ENCODE data around the gene PEX12. TPM values are rescaled to one million over a fixed set of nuclear protein-coding genes. Genes with fewer than 3 reads are reported as not detected.
A peak's percentile ranks its signal among the peaks of the same experiment; 100 is the strongest.
"Not testable (repeated sequence)": the region's sequence is repeated elsewhere in the genome, so short reads cannot be mapped to it uniquely, and the experiment has no call there.

Gene PEX12
- 3.9 and 6.1 TPM in 2 replicates for total RNA-seq (2014; rRNA removed; shearing (Covaris generic); ENCODE audit: low replicate concordance)

DNA sequence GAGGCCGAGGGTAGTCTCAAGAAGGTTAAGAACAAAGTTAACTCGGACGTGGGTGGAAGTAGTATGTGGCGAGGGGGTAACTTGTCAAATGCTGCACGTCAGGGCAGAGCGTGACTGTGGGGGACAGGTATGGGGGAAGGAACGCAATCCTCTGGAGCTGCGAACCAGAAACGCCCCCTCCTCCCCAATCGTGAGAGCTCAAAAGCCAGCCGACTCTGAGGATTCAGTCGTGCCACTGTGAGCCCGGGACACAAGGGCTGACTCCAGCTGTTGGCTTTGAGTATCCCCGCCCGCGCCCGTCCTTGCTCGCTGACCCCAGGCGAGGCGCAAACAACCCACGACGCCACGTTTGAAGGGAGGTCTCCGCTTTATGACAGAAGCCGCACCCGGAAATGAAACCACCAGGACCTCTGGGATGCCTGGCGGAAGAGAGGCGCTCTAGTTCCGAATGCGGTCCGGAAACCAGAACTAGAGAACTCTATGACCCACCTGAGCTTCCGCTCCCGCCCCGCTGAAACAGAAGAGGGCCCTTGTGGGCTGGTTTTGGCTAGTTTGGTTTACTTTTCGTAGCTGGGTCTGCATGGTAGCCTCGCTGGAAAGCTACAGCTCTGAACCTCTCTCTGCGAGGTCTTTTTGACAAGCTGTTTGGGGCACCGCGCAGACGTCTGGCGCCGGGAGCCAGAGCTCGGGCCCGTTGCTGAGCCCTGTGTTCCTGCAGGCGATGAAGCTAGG, at the start of gene PEX12:
Gene PEX12, minus strand, starts transcription at position 375 of the 732 bp plus-strand sequence. CDS start 550 bp downstream, outside the sequence.
- Histone ChIP-seq H3K4me3 (peak within 1 kb of the TSS; percentile 91), H3K36me3 (peaks cover 24% of the 10 kb centered on the region), H3K27me3 (no peaks in the 10 kb centered on the region), H3K9me3 (no peaks in the 10 kb centered on the region)
- peak; percentile 91 for DNase-seq

DNA sequence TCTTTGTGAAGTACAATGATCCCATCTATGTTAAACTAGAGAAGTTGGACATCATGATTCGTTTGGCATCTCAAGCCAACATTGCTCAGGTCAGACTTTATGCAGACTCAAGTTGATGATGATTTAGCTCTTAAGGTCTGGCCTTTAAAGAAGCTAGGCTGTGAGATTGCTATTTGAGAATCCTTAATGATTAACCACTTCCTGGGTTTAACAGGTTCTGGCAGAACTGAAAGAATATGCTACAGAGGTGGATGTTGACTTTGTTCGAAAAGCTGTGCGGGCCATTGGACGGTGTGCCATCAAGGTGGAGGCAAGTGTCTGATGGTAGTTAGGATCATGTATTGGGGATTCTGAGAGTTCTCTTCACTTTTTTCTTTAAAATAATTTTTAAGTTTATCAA, 49.0 kb upstream of the PEX12 start:
- H3K36me3 ChIP-seq: peaks cover 70% of the 10 kb centered on the region
- no peak overlapping the region for H3K4me3 ChIP-seq
- DNase-seq: no peak
- H3K9me3 ChIP-seq: no peaks in the 10 kb centered on the region
- no peaks in the 10 kb centered on the region for H3K27me3 ChIP-seq

DNA sequence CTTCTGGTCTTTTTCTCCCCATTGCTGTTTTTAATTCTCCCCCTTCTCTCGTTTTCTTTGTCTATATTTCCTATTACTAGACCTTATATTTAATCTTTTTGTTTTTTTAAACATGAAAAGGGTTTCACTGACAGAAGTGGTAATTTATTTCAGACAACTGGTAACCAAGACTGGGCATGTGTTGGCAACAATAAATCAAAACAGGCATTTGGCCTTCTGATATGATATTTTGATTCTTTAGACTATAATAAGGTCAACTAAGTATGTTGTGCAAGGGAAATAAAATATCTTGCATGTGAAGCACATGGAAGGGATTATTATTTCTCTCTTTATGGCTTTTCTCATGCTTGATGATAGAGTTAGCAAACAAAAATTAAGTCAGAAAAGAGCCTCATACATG, 43.4 kb upstream of the PEX12 start:
- DNase-seq: no peak
- H3K27me3 ChIP-seq: no peaks in the 10 kb centered on the region
- H3K9me3 ChIP-seq: no peaks in the 10 kb centered on the region
- peaks cover 51% of the 10 kb centered on the region for H3K36me3 ChIP-seq
- no peak overlapping the region for H3K4me3 ChIP-seq

DNA sequence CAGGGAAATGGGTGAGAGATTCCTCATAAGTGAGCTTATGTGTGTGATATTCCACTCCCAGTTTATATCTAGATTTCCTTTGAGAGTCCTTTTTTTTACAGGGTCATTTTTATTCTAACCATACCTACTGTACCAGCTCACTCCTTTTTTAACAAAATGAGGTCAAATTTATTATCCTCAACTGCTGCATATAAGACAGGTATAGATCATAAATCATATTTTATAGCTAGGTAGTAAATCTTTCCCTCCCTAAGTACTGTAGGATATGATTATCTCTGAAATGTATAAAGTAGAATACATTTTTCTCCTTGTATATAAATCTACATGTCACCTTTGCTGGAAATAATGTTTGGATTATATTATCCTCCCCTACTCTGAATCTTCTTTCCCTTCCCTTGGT, 40.3 kb upstream of the PEX12 start:
- H3K4me3 ChIP-seq: no peak overlapping the region
- H3K27me3 ChIP-seq: no peaks in the 10 kb centered on the region
- H3K36me3 ChIP-seq: peaks cover 31% of the 10 kb centered on the region
- no peaks in the 10 kb centered on the region for H3K9me3 ChIP-seq
- DNase-seq: no peak

DNA sequence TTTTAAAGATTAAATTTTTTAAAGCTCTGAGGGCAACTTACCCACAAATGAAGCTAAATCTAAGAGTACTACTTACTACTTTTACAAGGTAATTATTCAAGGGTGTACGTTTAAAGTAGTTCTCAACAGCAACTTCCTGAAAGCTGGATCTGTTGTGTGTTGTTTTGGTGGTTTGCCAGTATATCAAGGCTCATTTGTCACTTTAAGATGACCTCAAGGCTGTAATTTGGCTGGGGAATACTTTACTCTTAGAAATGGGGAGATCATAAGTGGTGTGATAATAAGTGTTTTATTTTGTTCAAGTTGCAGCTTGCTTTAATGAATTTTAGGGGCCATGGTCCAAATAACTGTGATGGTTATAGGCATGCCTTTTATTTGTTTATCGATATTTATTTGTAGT, 39.1 kb upstream of the PEX12 start:
- no peaks in the 10 kb centered on the region for H3K9me3 ChIP-seq
- H3K27me3 ChIP-seq: no peaks in the 10 kb centered on the region
- DNase-seq: no peak
- peaks cover 27% of the 10 kb centered on the region for H3K36me3 ChIP-seq
- H3K4me3 ChIP-seq: no peak overlapping the region

DNA sequence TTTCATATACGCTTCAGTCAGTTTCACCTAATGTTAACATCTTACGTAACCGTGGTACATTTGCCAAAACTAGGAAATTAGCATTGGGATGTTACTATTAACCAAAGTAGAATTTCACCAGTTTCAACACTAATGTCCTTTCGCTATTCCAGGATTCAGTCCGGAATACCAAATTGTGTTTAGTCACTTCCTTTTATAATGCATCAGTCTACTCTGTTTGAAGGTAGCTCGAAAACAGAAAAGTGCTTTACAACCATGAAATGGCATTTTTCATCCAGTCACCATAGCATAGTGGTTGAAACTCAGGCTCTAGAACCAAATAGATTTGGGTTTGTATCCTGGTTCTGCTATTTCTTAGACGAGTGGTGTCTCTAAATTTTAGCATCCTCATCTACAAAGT, 38.2 kb upstream of the PEX12 start:
- Histone ChIP-seq H3K36me3 (peaks cover 22% of the 10 kb centered on the region), H3K27me3 (no peaks in the 10 kb centered on the region), H3K9me3 (no peaks in the 10 kb centered on the region), H3K4me3 (no peak overlapping the region)
- DNase-seq: no peak

DNA sequence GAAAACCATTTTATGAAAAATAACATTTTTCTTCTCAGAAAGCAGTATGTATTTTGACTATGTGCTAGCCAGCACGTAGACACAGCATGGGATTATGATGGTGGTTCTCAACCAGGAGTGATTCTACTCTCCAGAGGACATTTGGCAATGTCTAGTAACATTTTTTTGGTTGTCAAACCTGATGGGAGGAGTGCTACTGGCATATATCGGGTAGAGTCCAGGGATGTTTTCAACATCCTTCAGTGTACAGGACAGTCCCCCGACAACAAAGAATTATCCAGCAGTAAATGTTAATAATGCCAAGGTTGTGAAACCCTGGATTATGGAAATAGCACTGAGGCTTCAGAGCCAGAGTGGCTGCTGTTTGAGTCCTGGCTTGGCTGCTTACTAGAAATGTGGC, 36.4 kb upstream of the PEX12 start:
- DNase-seq: no peak
- Histone ChIP-seq H3K27me3 (no peaks in the 10 kb centered on the region), H3K4me3 (no peak overlapping the region), H3K36me3 (peaks cover 26% of the 10 kb centered on the region), H3K9me3 (no peaks in the 10 kb centered on the region)

DNA sequence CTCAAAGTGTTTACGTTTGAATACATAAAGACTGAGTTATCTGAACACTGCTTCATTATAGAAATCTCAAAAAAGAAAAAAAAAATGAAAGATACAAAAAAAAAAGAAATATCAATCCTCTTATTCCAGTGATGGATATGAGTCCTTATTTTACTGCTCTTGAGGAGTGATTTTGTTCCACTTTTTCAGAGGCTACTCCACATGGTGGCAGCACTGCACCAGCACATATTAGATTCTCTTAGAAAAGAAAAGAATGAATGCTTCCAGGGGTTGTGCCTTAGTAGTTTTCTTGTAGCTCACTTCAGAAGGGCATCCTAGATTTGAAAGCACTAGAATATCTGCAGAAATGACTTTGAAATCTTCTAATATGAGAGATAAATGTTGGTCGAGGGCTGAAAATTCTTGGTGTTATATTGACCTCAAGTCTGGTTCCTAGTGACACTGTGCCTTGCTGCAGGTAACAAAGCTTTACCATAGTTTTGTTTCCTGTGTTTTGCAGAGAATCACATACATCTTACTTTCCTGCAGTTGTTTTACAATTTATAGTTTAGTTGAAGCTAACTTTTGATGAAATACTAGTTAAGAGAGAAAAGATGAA, 34.7 kb upstream of the PEX12 start:
- peak; percentile 22 for DNase-seq
- no peak overlapping the region for H3K4me3 ChIP-seq
- no peaks in the 10 kb centered on the region for H3K27me3 ChIP-seq
- H3K9me3 ChIP-seq: no peaks in the 10 kb centered on the region
- peaks cover 31% of the 10 kb centered on the region for H3K36me3 ChIP-seq

DNA sequence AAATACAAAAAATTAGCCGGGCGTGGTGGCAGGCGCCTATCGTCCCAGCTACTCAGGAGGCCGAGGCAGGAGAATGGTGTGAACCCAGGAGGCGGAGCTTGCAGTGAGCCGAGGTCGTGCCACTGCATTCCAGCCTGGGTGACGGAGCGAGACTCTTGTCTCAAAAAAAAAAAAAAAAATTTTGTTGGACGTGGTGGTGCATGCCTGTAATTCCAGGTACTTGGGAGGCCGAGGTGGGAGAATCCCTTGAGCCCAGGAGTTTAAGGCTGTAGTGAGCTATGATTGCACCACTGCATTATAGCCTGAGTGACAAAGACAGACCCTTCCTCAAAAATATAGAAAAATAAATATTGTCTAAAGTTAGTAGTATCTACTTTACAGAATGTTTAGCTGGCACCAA, 32.4 kb upstream of the PEX12 start:
- peaks cover 48% of the 10 kb centered on the region for H3K36me3 ChIP-seq
- DNase-seq, H3K9me3 ChIP-seq, H3K27me3 ChIP-seq, H3K4me3 ChIP-seq: not testable (repeated sequence)

DNA sequence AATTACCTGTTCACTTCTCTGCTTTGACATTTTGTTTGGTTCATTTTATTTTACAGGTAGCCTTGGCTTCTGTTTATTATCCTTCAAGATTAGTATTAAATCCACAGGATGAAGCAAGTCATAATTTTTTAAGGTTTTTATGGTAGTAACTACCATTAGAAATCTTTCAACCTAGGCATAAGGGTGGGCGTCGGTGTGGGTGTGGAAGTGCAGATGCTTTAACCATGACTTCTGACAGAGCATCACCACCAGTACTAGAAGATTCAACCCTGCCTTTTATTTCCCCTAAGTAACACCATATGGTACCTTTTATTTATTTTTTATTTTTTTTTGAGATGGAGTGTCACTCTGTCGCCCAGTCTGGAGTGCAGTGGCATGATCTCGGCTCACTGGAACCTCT, 31.5 kb upstream of the PEX12 start:
- Histone ChIP-seq H3K4me3 (no peak overlapping the region), H3K9me3 (no peaks in the 10 kb centered on the region), H3K36me3 (peaks cover 51% of the 10 kb centered on the region), H3K27me3 (no peaks in the 10 kb centered on the region)
- DNase-seq: no peak

DNA sequence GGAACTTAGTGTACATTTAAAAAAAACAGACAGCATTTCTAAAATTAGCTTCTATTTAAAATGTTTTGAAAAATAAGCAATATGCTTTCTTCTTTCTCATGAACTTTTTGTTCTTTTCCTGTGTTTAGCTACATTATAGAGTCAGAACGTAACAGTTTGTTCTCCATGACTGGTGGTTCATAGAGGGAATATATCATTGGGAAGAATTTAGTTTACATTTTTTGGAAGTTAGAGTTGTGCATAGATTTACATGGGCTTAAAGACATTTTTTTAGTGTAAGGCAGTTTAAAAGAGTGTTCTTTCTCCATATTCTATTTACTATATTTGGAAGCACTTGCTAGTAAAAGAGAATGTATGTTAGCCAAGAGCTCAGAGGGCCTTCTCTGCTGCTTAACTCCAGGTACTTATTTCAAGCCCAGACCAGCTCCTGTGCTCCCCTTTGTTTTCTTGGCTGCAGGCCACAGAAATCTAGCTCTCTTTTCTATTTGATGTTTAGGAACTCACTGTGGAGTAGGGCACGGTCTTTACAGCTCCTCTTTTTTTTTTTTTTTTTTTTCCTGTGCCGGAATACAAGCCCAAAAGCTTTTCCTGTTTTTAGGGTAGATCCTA, 29.0 kb upstream of the PEX12 start:
- H3K36me3 ChIP-seq: peaks cover 60% of the 10 kb centered on the region
- no peak overlapping the region for H3K4me3 ChIP-seq
- no peaks in the 10 kb centered on the region for H3K27me3 ChIP-seq
- no peak for DNase-seq
- no peaks in the 10 kb centered on the region for H3K9me3 ChIP-seq

DNA sequence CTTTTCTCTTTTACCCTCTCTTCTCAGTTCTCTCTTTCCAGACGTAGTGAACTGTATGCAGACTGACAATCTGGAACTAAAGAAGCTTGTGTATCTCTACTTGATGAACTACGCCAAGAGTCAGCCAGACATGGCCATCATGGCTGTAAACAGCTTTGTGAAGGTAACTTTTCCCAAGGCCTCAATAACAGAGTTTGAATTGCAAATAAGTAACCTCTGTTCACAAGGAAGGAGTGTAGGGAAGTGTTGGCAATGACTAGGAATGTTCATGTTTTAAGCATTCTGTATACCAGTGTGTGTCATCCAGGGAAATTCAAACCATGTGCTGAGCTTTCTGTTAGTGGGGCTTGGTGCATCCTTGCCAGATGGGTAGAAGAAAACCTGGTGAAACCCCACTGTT, 27.3 kb upstream of the PEX12 start:
- no peak for DNase-seq
- Histone ChIP-seq H3K27me3 (no peaks in the 10 kb centered on the region), H3K36me3 (peaks cover 71% of the 10 kb centered on the region), H3K9me3 (no peaks in the 10 kb centered on the region), H3K4me3 (no peak overlapping the region)

DNA sequence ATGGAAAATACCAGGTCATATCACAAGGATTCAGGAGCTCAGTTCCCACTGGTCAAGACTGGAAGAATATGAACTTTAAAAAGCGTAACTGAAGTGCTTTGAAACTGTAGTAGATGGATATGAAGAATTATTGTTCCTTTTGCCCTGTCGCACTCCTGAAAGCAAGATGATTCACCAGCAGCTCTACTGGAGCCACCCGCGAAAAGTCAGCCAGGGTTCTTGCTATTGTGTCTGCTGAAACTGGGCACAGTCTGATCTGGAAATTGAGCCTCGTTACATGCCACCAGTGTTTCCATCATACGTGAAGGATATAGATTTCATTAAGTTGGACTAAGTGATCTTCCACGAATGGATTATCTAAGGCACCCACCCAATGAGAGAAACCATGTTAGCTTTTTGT, 25.3 kb upstream of the PEX12 start:
- peaks cover 76% of the 10 kb centered on the region for H3K36me3 ChIP-seq
- no peak overlapping the region for H3K4me3 ChIP-seq
- H3K9me3 ChIP-seq: no peaks in the 10 kb centered on the region
- H3K27me3 ChIP-seq: no peaks in the 10 kb centered on the region
- no peak for DNase-seq

DNA sequence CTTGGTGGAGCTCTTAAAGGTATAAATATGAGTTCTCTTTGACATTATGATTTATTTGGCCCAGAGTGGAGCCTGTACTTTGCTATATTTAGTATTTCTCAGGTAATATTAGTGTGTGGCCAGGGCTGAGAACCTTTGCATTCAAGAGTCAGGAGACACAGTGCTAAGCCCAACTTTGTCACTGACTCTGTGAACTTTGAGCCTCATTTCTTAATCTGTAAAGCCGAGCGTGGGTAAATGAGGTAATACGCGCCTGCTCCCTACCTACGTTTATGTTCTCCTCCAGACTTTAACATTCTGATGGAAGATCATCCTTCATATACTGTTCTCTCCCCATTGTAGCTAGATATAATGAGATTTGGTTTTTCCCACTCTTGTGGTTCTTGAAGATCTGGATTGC, 19.2 kb upstream of the PEX12 start:
- H3K4me3 ChIP-seq: no peak overlapping the region
- peaks cover 79% of the 10 kb centered on the region for H3K36me3 ChIP-seq
- H3K9me3 ChIP-seq: no peaks in the 10 kb centered on the region
- H3K27me3 ChIP-seq: no peaks in the 10 kb centered on the region
- no peak for DNase-seq

DNA sequence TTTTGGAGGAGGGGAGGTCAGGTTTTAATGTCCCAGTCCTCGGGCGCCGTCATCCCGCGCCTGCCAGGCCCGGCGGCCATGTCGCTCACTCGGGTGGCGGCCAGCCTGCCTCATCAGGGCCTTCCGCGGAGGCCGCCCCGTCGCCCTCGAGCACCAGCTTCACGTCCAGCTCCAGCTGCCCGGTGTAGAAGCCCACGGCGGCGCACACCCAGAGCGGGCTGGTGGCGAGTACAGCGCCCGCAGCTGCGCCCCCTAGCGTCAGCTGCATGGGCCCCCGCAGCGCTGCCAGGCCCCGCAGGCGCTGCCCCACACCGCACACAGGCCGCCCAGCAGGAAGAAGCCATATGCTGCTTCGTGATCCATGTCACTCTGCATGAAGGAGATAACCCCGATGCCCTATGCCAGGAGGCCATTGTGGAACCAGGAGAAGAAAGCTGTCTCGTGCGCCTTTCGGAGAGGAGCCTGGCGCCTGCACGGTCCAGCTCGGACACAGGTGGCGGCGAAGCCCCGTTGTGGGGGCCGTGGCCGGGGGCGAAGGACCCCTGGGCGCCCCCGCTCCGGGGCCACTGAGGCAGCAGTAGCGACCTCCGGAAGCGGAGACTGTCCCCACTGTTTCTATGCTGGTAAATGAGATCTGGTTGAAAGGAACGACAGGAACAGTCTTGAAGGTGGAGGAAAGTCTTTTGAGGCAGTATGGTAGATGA, 18.3 kb upstream of the PEX12 start:
- peaks cover 71% of the 10 kb centered on the region for H3K36me3 ChIP-seq
- no peaks in the 10 kb centered on the region for H3K9me3 ChIP-seq
- no peaks in the 10 kb centered on the region for H3K27me3 ChIP-seq
- DNase-seq: no peak
- no peak overlapping the region for H3K4me3 ChIP-seq

DNA sequence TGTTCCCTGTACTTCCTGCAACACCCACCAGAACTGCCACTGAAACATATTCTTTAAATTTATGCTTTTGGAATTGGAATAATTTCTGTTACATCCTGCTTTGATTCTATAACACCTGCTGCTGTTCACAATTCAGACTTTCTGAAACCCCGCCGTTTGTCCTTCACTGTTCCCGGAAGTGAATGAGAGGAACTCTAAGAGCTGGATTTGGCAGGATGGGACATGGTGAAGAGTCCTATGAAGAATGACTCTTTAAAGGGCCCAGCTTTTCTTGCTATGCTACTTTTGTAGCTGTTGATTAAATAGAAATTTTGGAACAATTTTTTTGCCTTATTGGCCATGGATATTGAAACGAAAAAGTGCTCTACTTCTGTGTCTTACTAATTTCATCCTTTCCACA, 17.7 kb upstream of the PEX12 start:
- H3K36me3 ChIP-seq: peaks cover 65% of the 10 kb centered on the region
- no peaks in the 10 kb centered on the region for H3K27me3 ChIP-seq
- no peak for DNase-seq
- no peaks in the 10 kb centered on the region for H3K9me3 ChIP-seq
- H3K4me3 ChIP-seq: no peak overlapping the region

DNA sequence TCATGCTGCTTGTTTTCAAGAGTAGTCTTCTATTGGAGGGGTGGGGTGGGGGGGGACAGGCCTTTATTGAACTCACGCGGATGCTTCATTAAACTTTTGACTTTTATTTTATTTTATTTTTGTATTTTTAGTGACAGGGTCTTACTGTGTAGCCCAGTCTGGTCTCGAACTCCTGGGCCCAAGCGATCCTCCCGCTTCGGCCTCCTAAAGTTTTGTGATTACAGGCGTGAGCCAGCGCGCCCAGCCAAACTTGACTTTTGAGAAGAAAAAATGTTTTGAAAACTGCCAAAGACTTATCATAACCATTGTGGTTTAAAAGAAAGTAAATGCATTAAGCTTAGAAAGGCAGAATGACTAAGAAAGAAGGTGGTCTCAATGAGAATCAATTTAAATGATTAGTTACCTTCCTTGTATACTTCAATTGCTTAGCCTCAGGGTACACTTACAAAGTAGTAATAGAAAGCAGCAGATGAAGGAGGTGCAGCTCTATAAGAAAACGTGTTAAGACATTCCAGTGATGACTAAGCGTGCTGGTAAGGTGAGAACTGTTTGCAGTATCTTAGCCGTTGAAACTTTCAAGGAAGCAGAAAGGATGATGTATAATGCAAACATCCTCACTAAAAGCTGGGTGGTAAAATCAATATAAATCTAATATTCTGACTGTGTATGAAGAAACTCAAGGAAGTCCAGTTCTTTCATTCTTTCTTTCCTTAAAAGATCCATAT, 10.0 kb upstream of the PEX12 start:
- Histone ChIP-seq H3K4me3 (peak overlapping the region; percentile 100), H3K27me3 (no peaks in the 10 kb centered on the region), H3K9me3 (no peaks in the 10 kb centered on the region), H3K36me3 (peaks cover 9% of the 10 kb centered on the region)
- no peak for DNase-seq

Data from MG63 (cell line).